GM21390 (cell line): Measurements from ENCODE around the gene PRKG1.
"Not testable (repeated sequence)": the region's sequence is repeated elsewhere in the genome, so short reads cannot be mapped to it uniquely, and the experiment has no call there.

Source experiments
- ATAC-seq: cut with Tn5 transposase; IDR thresholded peaks from one replicate; pipeline ENCODE4 v1.9.1; 2021; ENCODE audit not compliant: unreplicated experiment

PRKG1 gene

GRCh38 chr10:51367694-51368093 lies 293.4 kb downstream of the PRKG1 start:
- no peak for ATAC-seq

GRCh38 chr10:51368943-51369342 lies 294.7 kb downstream of the PRKG1 start:
- ATAC-seq = no peak

- no peak for ATAC-seq
Measured at GRCh38 chr10:51369903-51370302, 295.6 kb downstream of the PRKG1 start.

- ATAC-seq = no peak
Measured at GRCh38 chr10:51371743-51372142, 297.5 kb downstream of the PRKG1 start.

- no peak for ATAC-seq
Measured at GRCh38 chr10:51375790-51376189, 301.5 kb downstream of the PRKG1 start.

GRCh38 chr10:51377070-51377931 lies 303.0 kb downstream of the PRKG1 start:
- ATAC-seq = no peak

GRCh38 chr10:51377932-51378599 lies 303.8 kb downstream of the PRKG1 start:
- ATAC-seq = no peak

GRCh38 chr10:51382181-51382580 lies 307.9 kb downstream of the PRKG1 start:
- no peak for ATAC-seq

GRCh38 chr10:51384971-51385370 lies 310.7 kb downstream of the PRKG1 start:
- ATAC-seq = no peak

- no peak for ATAC-seq
Measured at GRCh38 chr10:51386248-51386885, 312.1 kb downstream of the PRKG1 start.

- ATAC-seq = peak; percentile 92
Measured at GRCh38 chr10:51389415-51390321, 315.4 kb downstream of the PRKG1 start.

GRCh38 chr10:51393006-51393405 lies 318.7 kb downstream of the PRKG1 start:
- ATAC-seq = not testable (repeated sequence)

- ATAC-seq = no peak
Measured at GRCh38 chr10:51394039-51394438, 319.8 kb downstream of the PRKG1 start.

- no peak for ATAC-seq
Measured at GRCh38 chr10:51397244-51397643, 323.0 kb downstream of the PRKG1 start.

- no peak for ATAC-seq
Measured at GRCh38 chr10:51397695-51398094, 323.4 kb downstream of the PRKG1 start.

- ATAC-seq = no peak
Measured at GRCh38 chr10:51399840-51400239, 325.6 kb downstream of the PRKG1 start.

GRCh38 chr10:51400392-51401096 lies 326.3 kb downstream of the PRKG1 start:
- ATAC-seq = no peak

GRCh38 chr10:51403521-51403920 lies 329.2 kb downstream of the PRKG1 start:
- no peak for ATAC-seq

GRCh38 chr10:51405580-51406351 lies 331.5 kb downstream of the PRKG1 start:
- ATAC-seq = no peak
